HG02588 (cell line): Measurements from ENCODE around the gene TMEM207.

Experiments used
- ATAC-seq: cut with Tn5 transposase; IDR thresholded peaks from one replicate; pipeline ENCODE4 v1.9.1; 2021; ENCODE audit warnings: mild to moderate bottlenecking, moderate library complexity; ENCODE audit not compliant: unreplicated experiment

Gene TMEM207

GRCh38 chr3:190444576-190445145 is 5.0 kb downstream of the TMEM207 start:
- no peak for ATAC-seq

DNA sequence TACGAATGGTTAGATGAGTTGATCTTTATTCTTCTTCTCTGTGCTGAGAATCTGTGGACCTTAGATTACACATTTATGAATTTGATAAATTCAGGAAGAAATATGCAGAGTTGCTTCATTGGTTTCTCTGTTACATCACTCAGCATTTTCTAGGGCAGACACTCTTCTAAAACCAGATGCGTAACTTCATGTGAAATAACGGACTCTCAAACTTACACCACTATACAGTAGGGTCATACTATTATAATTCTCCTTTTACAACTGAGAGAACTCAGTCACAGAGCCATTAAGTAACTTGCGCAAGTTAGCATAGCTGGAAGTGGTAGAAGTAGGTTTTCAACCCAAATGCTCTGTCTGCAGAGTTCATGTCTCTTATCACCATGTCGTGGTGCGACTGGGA is 5.7 kb downstream of the TMEM207 start:
- no peak for ATAC-seq

DNA sequence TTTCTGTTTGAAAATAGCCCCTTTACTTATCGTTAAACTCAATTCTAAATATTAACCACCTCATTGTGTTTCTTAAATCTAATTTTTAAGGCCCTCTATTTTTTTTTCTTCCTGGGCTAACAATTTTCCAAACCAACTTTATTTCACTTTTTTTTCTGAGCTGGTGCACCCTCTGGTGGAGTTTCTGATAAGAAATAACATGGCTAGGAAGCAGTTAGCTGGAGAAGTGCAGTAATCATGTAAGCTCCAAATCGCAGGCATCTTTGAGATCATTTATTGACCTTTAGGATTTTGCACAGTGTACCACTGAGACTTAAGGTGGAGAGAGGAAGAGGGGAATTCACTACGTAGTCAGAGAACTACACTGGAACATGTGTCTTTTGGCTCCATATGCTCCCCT is 6.4 kb downstream of the TMEM207 start:
- no peak for ATAC-seq

DNA sequence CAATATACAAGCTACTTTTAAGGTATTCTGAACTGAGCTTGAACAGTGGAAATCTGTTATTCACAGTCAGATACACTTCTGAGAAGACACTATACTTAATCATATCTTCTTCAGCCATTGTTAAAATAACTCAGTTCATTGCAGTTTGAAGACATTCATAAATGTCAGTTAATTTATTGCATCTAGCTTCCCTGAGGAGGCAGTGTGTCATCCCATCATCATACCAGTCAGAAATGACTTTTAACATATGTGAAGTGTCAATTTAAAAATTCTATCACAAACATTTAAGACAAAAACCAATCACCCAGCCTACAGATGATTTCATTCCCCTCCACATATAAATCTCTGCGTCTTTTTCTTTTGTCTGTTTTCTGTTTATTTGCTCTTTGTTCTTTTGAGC is 7.5 kb downstream of the TMEM207 start:
- ATAC-seq = no peak

GRCh38 chr3:190436331-190436730 is 13.4 kb downstream of the TMEM207 start:
- no peak for ATAC-seq

- no peak for ATAC-seq
Measured at GRCh38 chr3:190435618-190436017, 14.1 kb downstream of the TMEM207 start.

DNA sequence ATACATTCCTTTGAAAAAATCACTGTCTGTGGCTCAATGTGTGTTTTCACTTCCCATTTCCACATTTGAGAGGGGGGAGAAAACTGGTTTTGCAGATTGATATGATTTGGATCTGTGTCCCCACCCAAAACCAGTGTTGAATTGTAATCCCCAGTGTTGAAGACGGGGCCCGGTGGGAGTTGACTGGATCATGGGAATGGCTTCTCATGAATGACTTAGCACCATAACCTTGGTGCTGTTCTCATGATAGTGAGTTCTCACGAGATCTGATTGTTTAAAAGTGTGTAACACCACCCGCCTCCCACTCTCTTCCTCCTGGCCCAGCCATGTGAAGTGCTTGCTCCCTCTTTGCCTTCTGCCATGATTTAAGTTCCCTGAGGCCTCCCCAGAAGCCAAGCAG is 16.1 kb downstream of the TMEM207 start:
- ATAC-seq = no peak

DNA sequence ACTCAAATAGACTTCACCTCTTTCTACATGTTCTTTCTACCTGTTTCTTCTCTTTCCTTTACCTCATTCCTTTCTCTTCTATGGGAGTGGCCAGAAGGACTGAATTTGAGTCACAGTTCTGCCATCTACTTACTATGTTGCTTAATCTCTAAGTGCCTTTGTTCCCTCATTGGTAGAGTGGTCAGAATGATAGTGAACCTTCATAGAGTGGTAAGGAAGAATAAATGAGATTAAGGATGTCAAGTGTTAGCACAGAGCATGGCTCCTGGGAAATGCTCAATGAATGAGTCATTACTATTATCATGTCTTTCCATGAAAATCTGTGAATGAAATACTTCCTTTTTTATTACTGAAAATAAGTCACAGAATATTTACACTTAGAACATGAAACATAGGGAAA is 17.5 kb downstream of the TMEM207 start:
- ATAC-seq = no peak

- ATAC-seq = no peak
Measured at GRCh38 chr3:190430906-190431305, 18.8 kb downstream of the TMEM207 start.

DNA sequence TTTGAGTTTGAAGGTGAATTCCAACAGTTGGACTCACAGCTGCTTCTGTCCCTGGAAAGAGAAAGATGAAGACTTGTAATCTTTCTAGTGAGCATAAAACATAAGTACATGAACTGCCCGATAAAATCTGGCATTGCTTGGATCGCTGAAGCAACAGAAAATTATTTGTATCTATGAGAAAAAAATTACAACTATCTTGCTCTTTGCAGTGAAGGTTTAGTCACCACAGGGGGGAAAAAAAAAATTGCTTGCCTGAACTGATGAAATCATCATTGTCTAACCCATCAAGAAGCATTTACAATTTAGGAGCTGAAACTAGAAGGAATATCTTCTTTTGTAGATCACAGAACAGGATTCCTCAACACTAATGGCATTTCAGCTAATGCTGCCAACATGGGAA is 20.0 kb downstream of the TMEM207 start:
- ATAC-seq = no peak

GRCh38 chr3:190426806-190427507 is 22.7 kb downstream of the TMEM207 start:
- no peak for ATAC-seq

- no peak for ATAC-seq
Measured at GRCh38 chr3:190425833-190426232, 23.9 kb downstream of the TMEM207 start.

- ATAC-seq = peak; percentile 69
Measured at GRCh38 chr3:190424478-190425439, 24.9 kb downstream of the TMEM207 start.

DNA sequence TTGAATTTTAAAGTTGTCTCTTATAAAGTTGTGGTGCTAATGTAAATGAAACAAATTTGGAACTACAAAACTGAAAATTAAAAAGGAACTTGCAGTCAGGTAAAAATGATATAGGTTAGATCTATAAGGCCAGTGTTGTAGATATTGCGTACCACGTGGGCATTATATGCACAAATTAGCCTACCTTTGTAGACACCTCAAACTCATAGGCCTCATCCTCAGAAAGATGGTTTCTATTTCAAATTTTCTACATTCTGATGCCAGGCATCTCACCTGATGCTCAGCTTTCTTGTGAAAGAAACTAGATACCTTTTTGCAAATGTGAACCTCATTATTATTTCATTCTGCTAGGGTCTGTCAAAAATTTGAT is 25.6 kb downstream of the TMEM207 start:
- no peak for ATAC-seq

- no peak for ATAC-seq
Measured at GRCh38 chr3:190414297-190414696, 35.4 kb downstream of the TMEM207 start.

- ATAC-seq = no peak
Measured at GRCh38 chr3:190404715-190405114, 45.0 kb downstream of the TMEM207 start.

DNA sequence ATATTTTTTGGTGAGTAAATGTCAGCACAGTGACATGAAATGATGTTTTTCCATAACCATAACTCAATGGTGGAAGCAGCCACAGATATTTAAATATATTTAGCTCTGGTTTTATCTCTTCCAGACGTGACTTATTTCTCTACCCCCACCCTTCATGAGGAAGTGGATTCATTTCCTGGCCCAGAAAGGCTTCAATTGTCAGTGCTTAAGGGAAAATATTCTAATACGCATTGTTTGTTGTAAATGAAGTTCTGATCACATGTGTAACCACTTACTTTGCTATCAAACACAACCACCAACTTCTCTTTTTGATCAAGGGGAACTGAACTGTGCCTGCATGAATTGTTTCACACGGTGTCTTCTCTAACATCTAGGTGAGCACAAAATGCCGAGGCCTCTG is 47.7 kb downstream of the TMEM207 start:
- no peak for ATAC-seq

GRCh38 chr3:190399677-190400076 is 50.0 kb downstream of the TMEM207 start:
- no peak for ATAC-seq

DNA sequence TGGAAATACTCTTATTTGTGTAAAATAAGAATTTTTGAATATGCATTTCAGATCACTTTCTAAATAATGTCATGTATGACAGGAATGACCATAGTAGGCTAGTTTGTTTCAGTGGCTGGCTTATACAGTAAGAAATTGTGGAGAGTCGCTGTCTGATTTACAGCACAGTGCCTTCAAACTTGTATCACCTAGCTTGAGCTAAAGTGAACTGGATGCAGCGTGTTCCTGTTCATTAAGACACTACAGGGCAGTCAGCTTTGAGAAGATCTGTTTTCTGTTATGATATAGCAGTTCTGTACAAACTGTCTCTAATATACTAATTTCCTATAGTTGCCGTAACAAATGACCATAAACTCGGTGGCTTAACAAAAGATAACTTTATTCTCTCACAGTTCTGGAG is 51.8 kb downstream of the TMEM207 start:
- no peak for ATAC-seq

GRCh38 chr3:190396001-190396400 is 53.7 kb downstream of the TMEM207 start:
- ATAC-seq = no peak

DNA sequence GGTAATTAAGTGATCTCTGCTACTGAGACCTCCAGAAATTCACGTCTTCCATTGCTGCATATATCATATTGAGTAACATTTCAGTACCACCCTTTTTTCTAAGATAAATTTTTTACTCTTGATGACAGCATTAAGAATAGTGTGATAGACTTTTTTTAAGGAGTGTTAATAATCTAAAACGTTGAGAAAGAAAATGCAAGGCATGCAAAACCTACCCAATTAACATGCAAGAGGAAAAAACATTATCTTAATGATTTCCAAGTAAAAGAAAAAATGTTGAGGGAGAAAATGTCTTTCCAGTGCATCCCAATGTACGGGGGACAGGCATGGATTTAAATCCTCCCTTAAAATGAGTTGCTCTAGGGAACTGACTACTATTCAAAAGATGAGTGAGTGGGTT is 61.0 kb downstream of the TMEM207 start:
- ATAC-seq = no peak
